HG02870 (cell line): Measurements from ENCODE around the gene OGDH.

Experiments
- ATAC-seq: cut with Tn5 transposase; IDR thresholded peaks from one replicate; pipeline ENCODE4 v1.9.1; 2021; ENCODE audit warnings: mild to moderate bottlenecking, moderate library complexity; ENCODE audit not compliant: unreplicated experiment

The OGDH gene

GRCh38 chr7:44636926-44637325, 30.5 kb downstream of the OGDH start:
- no peak for ATAC-seq

DNA sequence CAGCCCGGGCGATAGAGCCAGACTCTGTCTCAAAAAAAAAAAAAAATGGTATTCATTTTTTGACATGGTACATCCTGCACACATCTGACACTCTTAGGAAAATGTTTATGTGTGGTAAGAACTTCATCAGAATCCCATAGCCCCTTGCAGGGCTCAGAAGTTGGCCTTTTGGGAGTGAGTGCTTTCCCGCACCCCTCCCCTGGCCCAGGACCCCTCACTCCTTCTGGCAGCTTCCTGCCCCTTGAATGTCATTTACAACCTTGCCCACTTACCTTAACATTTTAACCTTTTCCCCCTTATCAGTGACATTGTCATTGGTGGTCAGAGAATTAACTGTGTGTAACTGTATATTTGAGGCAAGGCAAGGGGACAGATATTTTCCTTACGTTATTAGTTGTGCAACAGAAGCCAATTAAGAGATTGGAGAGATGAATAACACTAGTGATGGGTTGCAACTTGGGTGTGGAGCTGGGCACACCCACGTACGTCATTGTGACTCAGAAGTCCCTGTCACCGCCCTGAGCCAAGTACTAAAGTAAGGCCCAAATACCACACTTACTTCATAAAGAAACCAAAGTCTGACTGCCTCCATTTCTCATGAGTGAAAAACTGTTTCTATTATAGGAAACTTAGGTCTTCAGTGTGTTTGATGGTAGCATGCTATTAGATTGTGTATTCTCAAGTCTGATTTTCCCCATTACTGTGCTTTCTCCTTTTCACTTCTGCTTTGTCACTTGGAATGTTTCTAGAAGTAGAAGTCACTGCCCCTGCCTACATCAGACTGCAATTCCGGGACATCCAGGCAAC, 31.6 kb downstream of the OGDH start:
- ATAC-seq = peak; percentile 52

- peak; percentile 48 for ATAC-seq
These were observed 32.5 kb downstream of the OGDH start for GRCh38 chr7:44638611-44639557.

DNA sequence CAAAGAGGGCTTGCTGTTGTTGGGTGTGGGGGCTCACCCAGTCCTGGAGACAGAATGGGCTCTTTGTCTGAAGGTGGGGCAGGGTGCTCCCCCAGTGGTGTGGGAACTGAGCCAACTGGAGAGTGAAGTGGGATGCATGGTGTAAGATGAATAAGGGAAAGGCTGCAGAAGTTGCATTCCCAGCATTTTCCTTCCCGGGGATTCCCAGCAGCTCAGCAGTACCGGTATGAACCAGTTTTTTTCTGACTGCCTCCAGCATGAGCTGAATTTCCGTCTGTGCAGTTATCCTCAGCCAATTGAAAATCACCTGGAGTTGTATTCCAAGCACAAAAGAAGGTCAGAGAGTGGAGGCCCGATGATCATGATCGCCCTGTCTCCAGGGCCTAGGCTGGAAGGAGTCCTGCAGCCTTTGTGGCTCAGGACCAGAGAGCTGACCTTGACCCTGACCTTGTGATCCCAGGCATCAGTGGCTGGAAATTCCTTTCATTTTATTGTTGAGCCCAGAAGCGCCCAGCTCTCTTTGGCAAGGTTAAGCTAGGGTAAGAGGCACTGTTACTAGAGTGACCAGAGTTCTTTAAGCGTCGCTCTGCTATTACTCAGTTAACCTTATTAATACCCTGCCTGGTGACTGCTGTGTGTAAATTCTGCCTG, 33.4 kb downstream of the OGDH start:
- no peak for ATAC-seq

DNA sequence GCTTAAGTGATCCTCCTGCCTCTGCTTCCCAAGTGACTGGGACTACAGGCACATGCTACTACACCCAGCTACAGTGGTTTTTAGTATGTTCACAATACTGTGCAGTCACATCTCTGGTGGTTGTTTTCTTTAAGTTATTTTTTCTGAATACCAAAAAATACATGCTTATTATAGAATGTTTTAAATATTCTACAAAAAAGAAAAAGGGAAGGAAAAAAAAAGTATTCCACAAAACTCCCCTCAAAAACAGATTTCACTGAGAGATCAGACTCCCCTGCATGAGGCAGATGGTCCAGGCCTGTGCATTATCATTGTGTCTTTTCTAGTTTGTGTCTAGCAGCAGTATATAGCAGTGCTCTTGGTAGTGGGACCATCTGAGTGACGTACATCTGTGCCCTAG, 36.8 kb downstream of the OGDH start:
- ATAC-seq = no peak

- no peak for ATAC-seq
These were observed 38.8 kb downstream of the OGDH start for GRCh38 chr7:44645254-44645653.

GRCh38 chr7:44645696-44646095, 39.3 kb downstream of the OGDH start:
- ATAC-seq = no peak

- no peak for ATAC-seq
These were observed 39.9 kb downstream of the OGDH start for GRCh38 chr7:44646176-44646920.

- no peak for ATAC-seq
These were observed 40.7 kb downstream of the OGDH start for GRCh38 chr7:44646921-44647636.

DNA sequence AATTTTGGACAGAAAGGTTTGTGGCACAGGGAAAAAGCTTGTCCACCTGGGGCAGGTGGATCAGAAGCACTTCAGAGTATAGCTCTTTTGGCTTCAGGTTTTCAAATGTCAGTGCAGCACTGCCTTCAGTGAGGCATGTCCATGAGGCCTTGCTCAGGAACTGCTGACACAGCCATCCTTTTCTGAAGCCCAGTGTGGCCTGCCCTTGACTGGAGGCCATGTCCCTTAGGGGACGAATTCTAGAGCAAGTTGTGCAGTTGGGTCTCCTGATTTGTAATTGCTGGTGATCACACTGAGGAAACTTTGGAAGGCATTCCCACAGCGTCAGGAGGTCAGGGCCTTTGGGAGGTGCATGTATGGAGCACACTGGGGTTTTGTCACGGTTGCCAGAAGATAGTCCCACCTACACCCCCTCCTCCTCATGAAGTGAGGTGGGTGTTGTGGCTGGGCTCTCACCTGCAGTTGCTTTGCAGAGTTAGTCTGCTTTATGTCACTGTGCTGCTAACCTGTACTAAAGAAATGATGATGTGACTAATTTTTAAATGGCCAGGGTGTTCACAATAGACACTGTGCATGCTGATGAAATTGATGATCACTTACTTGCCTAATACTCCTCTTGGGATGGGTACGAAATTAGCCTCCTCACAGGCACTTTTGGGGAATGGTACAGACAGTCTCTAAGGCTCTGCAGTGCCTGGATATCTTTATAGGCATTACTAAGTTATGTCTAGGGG, 41.7 kb downstream of the OGDH start:
- no peak for ATAC-seq

GRCh38 chr7:44650242-44650641, 43.8 kb downstream of the OGDH start:
- ATAC-seq = no peak

GRCh38 chr7:44650772-44651171, 44.3 kb downstream of the OGDH start:
- no peak for ATAC-seq

- ATAC-seq = no peak
These were observed 46.1 kb downstream of the OGDH start for GRCh38 chr7:44652535-44652934.

- ATAC-seq = no peak
These were observed 47.9 kb downstream of the OGDH start for GRCh38 chr7:44654255-44654796.

GRCh38 chr7:44655341-44655740, 48.9 kb downstream of the OGDH start:
- no peak for ATAC-seq

- no peak for ATAC-seq
These were observed 52.6 kb downstream of the OGDH start for GRCh38 chr7:44658979-44659378.

- ATAC-seq = no peak
These were observed 54.8 kb downstream of the OGDH start for GRCh38 chr7:44661233-44661632.

DNA sequence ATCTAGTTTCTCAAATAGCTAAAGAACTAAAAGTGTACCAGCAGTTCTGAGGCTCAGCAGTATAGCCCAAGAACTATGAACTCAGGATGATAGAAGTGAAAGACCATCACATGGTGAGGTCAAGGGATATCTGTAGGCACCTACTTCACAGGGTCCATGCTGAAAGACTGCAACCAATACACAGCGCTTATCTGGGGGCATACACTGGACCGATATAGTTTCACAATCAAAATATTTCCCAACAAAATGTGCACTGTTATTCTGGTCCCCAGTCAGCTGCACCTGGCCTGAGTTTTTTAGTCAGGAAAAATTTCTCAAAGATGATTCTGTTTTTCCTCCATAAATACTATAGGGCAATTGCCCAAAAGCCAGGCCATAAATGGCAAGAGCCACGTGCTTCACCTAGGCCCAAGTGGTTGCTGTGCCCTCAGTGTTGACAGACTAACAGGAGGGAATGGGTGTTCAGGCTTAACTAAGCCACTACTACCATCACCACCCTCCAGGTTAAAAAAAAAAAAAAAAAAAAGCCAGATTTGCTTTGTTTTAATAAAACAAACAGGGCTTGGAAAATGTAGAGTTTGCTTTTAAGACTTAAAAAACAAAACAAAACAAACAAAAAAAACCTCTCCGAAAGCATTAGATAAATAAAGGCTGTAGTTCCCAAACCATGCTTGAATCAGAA, 58.5 kb downstream of the OGDH start:
- ATAC-seq = no peak
